ENCODE data around the gene ZNF148.

ZNF148 gene

DNA sequence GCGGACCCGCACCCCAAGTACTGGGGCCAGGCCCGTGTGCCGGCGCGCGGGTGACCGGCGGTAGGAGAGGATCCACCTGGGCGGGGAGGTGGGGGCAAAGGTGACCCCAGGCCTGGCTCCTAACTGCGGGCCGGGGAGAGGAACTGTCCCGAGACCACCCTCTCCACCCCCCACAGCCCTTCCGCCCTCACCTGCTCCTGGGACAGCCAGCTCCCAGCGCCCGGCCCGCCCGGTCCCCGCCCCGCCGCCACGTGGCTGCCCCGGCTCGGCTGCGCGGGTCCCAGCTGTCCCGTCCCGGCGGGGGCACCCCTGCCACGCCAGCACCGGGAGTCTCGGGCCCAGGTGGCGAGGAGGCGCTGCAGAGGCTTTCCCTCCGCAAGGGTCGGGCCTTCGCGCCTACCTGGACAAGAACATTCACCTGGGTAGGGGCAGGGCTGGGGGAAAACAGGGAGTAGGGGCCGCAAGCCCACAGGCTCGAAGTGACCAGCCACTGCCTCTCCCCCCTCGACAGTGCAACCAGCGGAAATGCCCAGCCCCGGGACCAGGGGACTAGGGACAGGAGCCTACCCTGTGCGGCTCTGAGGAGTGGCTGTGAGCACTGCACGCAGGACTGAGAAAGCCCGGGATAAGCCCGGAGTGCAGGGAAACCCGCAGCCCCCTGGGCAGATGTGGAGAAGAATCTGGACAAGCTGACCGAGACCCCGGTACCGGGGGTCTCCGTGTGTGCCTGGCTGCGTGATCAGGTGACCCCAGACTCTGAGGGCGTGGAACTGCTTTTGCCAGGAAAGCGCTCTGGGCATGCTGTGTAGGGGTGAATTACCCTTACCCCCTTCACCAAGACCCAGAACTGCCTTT is 162.4 kb downstream of the ZNF148 start, which contains the start of gene SLC12A8:
SLC12A8 (minus strand) TSS at position 240 of the 855 bp plus-strand sequence. CDS start 1,399 bp downstream, outside the sequence.
- no peak for DNase-seq

DNA sequence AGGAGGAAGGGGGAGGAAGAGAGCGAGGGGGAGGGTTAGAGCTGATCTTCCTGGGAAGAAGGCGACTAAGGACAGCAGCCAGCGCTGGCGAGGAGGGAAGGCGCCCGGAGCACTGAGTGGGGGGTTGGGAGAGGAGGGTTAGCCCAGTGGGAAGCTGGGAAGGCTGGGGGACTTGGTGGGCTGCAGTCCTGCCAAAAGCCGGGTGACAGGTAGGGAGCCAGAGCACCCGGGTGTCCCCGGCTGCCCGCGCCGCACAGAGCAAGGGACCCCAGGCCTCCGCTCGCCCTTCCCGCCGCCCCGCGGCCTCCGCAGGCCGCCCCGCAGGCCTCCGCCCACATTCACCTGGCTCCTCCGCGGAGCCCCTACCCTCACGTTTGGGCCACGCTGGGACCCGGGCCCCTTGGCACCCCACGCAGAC is 163.0 kb downstream of the ZNF148 start:
- no peak for DNase-seq

DNA sequence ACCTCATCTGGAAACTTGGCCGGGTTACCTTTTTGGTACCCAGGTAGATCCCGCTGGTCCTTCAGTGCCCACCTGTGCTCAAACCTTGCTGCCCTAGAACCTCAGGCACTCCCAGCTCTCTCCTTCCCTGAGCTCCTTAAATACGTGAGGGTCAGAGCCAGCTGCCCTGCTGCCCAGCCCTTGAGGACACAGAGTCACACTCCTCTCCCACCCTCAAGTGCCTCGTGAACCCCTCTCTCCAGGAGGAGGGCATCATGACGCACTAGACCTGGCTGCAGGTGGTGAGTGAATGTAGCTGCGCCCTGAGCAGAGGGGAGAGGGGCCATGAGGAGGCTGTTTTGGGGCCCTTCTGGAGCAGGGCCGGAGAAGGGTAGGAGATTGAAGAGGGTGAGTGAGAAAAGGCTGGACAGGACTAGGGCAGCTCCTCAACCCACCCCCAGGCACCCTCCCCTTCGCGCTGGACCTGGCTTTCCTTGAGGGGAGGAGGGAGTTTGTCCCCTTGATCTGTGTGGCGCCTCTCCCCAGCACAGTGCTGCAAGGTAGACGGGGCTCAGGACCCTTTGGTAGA is 163.5 kb downstream of the ZNF148 start:
- DNase-seq = no peak

DNA sequence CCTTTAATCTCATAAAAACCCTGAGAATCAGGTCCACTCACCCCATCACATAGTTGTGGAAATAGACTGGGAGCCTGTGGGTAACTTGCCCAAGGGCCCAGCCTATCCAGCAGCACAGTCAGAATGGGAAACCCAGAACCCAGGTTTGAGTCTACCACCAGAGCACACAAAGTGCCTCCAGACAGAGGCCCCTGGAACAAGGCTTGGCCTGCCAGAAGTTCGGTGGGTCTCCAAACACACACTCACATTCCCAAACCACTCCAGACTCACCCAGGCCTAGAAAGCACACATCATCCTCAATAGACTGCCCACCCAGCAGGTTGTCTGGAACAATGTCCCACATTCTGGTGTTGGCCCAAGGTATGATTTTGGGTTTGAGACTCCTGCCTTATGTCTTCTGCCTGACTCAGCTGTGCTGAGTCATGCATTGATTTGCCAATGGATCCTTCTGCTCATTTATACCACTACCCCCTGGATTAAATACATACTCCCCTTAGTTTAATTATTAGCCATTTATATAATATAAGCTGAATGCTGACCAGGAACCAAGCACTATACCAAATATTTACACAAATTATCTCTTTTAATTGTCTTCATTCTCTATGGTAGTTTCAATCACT is 167.1 kb downstream of the ZNF148 start:
- DNase-seq = no peak

DNA sequence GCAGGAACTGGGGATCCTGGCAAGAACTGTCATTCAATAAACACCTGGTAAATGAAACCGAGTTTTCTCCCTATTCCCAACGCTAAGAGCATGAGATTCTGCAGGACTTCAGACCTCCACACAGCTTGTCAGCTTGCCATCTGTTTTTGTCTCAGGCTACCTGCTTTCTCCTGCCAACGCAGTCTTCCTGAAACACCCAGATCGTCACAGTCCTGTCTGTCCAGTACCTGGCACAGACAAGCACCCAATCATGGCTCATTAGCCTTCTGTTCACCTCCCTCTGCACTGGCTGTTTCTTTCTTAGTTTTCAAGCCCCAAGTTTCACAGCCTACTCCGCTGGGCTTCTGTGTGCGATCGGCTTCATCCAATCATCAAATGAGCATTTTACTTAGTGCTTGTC is 167.6 kb downstream of the ZNF148 start:
- no peak for DNase-seq

DNA sequence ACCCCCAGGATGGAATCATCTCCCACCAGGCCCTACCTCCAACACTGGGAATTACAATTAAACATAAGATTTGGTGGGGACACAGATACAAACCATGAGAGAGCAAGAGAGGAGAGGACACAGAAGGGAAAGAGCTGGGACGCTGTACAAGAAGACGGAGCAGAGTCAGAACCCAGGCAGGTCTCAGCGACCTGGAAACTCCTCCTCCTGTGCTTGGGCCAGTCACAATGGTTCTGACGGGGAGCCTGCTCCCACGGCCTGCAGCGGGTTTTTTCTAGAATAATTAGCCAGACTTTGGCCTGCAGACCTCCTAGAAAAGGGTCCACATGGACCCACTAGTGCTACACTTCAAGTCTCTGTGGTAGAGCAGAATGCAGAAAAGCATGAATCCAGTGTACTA is 168.2 kb downstream of the ZNF148 start:
- DNase-seq = no peak

DNA sequence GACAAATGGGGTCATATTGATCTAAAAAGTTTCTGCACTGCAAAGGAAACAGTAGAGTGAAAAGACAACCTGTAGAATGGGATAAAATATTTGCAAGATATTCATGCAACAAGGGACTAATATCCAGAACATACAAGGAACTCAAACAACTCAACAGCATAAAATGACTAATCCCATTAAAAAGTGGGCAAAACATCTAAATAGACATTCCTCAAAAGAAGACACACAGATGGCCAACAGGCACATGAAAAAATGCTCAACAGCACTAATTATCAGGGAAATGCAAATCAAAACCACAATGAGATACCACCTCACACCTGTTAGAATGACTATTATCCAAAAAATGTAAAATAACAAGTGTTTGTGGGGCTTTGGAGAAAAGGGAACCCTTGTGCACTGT is 171.4 kb downstream of the ZNF148 start:
- no peak for DNase-seq

DNA sequence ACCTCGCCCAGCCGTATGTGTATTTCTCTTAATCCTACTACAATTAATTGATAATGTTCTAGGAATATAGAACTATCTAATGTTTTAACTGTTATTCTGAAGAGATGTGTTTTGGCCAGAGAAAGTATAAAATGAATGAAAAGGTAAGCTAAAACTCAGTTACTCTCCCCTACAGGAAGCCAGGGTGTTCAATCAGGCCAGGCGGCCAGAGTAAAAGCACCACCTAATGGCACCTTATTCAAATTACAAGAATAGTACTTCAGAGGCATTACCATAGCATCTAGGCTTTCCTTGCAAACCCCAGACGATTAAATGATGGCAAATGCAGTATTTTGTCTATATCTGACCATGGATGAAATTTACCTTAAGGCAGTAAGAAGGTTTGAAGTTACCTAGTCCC is 172.9 kb downstream of the ZNF148 start:
- DNase-seq = no peak

DNA sequence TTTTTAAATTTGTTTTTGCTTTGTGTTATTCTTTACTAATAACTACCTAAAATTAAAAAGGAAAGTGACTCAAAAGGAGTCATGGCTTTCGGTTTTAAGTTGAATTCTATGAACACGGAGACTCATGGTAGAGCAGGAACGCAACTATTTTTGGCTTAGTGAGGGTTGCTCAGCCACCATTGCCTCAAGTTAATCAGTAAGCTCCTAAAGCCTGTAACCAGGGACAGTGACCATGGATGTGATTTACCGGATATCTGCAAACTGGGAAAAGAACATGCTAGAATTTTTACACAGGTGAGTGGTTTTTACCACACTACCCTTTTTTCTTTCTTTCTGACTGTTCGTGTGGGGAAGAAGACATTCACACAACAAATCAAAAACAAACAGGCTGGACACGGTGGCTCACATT is 174.4 kb downstream of the ZNF148 start:
- no peak for DNase-seq

DNA sequence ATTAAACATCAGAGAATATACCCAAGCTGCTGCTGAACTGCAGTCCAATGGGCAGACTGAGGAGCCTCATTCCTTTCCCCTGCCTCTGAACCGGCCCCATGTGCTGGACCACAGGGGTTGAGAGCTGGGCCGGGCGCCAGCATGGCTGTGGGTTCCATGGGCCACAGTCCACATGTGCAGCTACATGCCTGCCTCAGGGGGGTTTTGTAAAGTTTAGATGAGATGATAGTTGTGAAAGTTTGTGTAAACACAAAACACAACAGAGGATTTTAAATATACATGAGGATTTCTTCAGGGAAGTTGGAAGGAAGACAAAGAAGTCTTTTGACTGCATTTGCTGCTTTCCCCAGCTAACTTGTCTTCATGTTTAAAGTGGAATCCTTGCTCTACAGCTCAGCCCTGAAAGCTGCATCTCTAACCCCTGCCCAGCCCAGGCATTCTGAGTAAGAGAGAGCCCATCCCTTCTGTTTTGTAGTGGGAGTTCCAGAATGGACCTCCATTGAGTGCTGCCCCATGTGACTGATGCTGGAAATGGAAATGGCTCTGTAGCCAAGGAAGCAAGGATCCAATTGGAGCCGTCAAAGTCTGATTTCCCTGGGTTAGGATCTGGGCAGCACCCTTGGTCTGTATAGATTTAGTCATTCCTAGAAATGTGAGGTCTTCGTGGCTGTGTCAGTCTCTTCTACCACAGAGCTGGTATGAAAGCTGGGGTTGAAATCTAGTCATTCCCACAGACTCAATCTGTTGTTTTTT is 180.1 kb downstream of the ZNF148 start:
- DNase-seq = no peak

DNA sequence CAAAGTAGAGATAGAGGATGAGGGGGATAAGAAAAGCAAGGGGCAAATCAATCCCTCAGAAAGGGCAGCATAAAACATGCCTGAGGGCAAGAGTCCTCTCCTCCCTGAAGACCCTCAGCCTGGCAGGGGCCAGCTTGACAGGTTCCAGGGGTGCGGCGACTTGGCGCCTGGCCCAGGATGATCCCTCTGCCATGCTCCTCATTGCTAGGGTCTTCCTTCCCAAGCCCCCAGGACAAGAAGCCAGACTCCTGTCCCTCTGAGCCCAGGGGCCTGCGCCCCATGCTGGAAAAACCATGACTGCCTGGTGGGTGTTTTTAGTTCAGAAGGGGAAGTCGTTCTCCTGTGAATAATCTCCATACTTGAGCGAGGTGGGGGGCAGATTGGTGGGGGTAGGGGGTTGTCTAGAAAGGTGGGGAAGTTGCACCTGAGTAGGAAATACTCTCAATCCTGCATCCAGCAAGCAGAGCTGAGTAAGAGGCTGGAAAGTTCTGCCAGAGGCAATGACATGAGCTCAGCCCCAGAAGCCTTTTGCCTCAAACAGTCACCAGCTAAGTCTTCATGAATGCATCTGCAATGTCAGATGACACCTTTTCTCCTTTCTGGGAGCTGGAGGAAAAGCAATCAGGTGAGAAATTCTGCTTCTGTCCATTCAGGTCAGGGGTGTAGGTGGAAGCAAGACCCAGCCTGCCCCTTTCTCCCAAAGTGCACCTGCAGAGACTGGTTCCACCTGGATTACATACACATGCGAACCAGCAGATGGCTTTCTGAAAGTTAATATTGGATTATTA is 180.9 kb downstream of the ZNF148 start:
- DNase-seq = no peak

DNA sequence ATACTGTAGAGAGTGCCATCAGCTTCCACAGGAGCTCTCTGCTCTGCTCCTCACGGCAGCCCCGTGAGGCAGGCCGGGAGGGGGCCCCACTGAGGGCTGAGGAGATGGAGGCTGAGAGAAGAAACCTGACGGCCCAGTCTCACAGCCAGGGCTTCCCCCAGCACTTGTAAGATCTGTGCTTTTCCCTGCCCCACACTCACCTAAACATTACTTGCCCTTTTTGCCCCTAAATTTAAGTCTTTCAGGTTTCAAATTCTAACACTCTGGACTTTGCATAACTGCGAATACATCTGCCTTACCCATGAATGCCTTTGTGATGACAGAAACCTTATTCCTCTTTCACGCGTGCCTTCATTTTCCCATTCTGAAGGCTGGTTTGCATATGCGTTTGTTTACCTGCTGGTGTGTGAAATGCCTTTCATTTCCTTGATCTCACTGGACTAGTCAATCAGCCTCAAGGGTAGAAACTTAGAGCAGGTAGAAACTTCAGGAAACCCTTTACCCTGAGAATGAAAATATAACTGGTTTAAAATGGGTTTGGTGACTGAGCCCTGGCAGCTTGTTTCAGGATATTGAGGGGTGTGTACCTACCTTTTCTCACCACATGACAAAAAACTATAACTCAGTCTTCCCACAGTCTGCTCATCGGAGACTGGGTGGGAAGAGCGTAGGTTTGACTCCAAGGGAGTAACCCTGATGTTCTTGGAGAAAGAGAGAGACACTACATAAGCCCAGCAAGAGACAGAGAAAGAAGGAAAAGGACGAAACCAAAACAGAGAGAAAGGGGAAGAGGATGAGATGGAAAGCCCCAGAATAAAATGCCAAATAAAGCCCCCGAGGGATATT is 182.7 kb downstream of the ZNF148 start:
- DNase-seq = no peak

DNA sequence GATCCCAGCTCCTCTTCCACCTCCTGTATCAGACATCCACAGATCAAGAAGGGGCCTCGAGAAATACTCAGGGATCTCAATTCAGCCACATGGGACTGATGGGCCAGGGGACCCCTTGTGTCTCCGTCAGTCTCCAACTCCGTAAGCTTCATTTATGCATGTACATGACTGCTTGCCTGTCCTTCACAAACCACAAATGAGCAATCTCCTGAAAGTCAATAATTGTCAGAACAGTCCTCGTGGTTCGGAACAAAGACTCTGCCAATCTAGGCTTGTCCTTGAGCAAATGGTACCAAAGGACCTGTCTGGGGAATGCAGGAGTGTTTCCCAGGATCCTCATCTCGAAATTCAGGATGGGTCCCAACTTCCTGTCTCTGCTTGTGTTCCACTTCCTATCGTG is 183.4 kb downstream of the ZNF148 start:
- no peak for DNase-seq

DNA sequence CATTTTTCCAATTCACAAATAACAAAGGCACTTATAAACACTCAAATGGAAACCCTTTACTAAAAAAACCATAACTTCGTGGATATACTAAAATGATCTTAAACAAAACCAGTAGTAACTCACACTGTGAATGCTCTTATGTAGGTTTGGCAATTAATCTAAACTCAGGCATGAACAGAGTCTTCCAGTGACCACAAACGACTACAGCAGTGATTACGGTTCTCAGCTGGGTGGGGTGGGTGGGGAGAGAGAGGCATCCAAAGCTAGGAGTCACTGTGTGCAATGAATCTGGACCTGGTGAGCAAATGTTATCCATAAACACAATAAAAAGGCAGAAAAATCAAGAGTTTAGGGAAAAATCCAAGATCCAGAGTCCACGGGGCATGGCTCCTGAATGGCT is 183.9 kb downstream of the ZNF148 start:
- DNase-seq = no peak

DNA sequence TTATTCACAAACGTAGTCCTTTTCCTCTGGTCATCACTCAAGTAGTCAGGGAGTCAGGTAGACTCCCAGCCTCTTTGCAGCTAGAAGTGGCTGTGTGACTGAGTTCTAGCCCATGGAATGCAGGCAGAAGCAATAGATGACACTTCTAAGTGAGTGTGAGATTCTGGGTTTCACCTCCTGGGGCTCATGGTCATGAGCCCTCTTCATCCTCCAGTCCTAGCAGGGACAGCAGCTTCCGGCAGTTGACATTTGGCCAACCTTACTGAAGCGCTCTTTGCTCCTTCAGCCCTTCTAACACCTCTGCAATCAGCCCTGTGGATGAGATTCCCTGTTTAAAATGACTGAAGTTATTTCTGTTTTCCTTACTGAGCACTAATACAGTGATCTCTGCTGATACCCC is 184.3 kb downstream of the ZNF148 start:
- DNase-seq = no peak

DNA sequence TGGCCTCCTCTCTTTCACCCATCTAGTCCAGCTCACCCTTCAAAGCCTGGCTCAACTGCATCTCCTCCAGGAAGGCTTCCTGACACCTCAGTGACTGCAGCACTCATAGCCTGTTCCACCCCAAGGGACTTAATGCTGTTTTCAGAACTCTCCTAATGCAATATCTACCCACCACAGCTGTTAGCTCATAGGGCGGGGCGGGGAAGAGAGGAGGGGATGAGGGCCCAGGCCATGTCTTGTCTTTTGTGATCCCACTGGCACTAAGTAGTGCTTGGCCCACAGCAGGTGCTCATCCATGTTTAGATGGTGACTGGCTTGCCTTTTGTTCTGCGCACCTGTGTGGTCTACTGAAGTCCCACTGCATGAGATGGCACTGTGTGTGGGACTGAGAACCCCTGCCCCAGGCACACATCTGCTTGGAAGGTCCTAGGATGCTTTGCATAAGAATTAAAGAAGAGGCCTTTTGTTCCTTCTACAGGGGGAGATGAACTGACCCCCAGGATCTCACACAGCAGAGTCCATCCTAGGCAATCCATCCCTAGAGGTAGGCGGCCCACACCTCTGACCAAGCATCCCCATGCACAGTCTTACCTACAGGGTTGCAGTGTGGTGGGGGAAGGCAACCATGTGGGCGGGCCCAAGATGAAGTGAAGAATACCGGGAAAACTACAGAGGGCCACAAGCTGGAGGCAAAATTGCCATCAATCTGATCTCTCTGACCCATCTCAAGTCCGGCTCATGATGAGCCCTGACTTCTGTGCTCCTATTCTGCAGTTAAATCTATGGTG is 185.6 kb downstream of the ZNF148 start:
- DNase-seq = no peak

DNA sequence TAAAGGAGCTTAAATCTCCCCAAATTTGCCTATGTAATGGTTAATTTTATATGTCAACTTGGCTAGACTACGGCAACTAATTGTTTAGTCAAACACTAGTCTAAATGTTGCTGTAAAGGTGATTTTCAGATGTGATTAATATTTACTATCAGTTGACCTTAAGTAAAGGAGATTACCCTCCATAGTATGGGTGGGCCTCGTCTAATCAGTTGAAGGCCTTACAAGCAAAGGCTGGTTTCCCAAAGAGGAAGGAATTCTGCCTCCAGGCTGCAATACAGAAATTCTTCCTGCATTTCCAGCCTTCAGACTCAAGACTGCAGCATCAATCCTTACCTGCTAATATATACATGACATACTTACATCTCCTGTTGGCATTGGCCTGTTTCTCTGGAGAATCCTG is 186.2 kb downstream of the ZNF148 start:
- DNase-seq = no peak

DNA sequence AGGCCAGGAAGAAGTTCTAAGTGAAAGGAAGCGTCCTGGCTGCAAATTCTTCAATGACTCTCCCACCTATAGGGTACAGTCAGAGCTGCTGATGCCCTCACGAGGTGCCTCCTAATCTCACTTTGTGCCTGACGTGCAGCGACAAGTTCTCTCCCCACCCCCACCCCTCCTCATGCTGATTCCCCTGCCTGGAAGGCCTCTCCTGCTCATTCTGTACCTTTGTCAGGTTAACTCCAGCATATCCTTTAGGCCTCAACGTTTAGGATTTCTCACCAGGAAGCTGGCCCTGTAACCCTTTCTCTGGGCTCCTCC is 187.6 kb downstream of the ZNF148 start:
- DNase-seq = no peak

DNA sequence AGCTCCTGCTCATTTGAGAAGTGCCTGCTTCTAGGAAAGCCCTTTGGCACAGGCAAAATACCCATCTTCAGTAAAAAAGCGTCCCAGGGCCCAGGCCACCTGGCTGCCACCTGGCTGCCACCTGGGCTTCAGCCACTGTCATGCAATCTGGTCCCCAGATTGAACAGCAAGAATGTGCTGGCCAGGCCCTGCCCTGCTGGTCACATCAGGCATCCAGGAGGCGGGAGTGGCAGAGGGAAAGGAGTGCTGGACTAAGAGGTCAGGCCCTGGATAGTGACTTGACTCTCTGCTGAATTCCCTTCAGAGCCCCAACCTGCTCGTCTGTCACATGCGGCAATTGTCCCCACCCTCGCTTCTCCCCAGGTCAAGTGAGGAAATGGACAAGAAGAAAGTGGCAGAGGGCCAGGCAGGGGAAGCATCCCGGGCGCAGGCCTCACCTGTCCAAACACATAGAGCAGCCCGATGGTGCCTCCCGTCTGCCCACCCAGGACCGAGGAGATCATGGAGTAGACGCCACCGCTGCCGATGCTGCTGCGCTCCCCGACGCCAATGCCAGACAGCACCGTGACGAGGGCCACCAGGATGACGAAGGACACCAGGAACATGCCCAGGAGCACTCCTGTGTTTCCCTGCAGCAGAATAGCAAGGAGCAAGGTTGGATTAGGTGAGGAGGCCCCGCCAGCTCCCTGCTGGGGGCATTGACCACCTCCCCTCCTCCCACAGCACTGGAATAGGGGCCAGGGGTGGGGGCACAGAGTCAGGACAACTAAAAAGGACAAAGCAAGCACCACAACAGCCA is 188.1 kb downstream of the ZNF148 start:
- DNase-seq = no peak

DNA sequence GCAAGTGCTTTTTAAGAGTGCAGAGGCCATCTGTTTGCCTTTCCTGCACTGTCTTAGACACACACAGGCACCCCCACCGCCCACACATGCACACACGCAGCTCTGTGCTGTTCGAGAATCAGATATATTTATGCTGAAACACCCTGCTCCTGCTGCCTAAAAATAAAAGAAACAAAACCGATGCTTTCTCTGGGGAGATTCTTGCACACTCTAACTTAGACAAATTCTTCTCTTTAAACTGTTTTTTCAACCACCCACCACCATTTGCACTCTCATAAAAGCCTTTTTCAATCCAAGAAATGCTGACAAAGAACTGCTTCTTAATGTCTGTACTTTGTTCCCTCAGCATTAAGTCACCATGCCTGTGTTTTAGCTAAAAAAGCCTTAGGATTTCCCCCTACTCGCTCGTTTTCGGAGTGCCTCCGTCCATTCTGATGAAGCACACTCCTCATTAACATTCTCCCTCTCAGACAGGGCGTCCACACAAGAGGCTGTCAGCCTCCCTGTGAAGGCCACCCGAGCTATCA is 188.8 kb downstream of the ZNF148 start:
- no peak for DNase-seq

Measured in NCI-H1694 (cell line).